ENCODE measurements around the gene CACNA2D4. TPM values are rescaled to one million over a fixed set of nuclear protein-coding genes. Genes with fewer than 3 reads are reported as not detected.

Gene CACNA2D4
- total and polyA plus RNA-seq, 2 donors (not counting 3 experiments of a cell fraction or from before 2014, with no cell fraction given): 0.58 to 0.73 TPM

DNA sequence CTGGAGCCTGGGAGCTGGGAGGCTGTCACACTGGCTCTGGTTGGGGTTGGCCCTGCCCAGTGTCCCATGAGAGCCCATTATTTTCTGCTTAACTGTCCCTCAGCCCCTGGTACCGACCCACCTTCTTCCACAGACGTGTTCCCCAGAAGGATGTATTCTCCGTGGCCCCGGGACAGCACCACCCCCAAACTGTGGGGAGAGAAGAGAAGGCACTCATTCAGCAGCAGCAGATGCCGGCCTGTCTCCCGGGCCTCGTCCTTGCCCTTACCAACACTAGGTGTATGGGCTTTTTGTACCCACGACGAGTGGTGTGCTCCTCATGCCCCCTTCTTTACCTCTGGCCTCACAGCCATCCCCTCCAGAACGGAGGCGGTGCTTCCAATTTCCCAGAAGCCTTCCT, 60.0 kb downstream of the CACNA2D4 start:
- no peaks in the 10 kb centered on the region for H3K9me1 ChIP-seq (replicated peaks; ENCODE audit: control insufficient read depth, extremely low read depth, insufficient read depth, low read length)
- FAIRE-seq (no peak), DNase-seq (ENCODE audit: low read depth, low spot score) (no peak)
- no peaks in the 10 kb centered on the region for H4K20me1 ChIP-seq (replicated peaks; ENCODE audit: control insufficient read depth, extremely low read depth, insufficient read depth, low read length)
- no peaks in the 10 kb centered on the region for H3K9me3 ChIP-seq (replicated peaks; ENCODE audit: control insufficient read depth, insufficient read depth, low read length)
- H3K27ac ChIP-seq (ENCODE audit: insufficient read depth, low read depth, low read length): no peak overlapping the region
- intact Hi-C loops (cut with micrococcal nuclease): no loop called here
- ChIA-PET POLR2A (no interaction called here), CTCF (no interaction called here)
- H3K79me2 ChIP-seq (ENCODE audit: control insufficient read depth, insufficient read depth, low read length): no peaks in the 10 kb centered on the region
- no peaks in the 10 kb centered on the region for H3K36me3 ChIP-seq (ENCODE audit: control insufficient read depth in 2 of 2, extremely low read depth in 1 of 2, insufficient read depth in 2 of 2, low read length in 2 of 2)
- no peak overlapping the region for H3K4me3 ChIP-seq (replicated peaks in 1 of 3; ENCODE audit: insufficient read depth in 1 of 3, low read depth in 1 of 3, low read length in 3 of 3)
- no peak for TF ChIP-seq JUN (IDR thresholded peaks at IDR 0.05; ENCODE audit: borderline replicate concordance, insufficient read depth, insufficient read length, low read depth)
- BruUV-seq (replicated peaks): no TSS peak
- no peak overlapping the region for H2AFZ ChIP-seq (ENCODE audit: low read depth, low read length)
- H3K4me1 ChIP-seq (ENCODE audit: control insufficient read depth, extremely low read depth, insufficient read depth, low read length): no peaks in the 10 kb centered on the region
- dilution Hi-C loops (cut with MboI; ENCODE audit: extremely low pct_ligation_motif_present, low sequenced_read_pairs): no loop called here
- no peak overlapping the region for H3K4me2 ChIP-seq (ENCODE audit: insufficient read depth, low read length)
- H3K27me3 ChIP-seq (ENCODE audit: control insufficient read depth in 2 of 2, insufficient read depth in 2 of 2, low read length in 2 of 2): no peaks in the 10 kb centered on the region
- no peak overlapping the region for H3K9ac ChIP-seq (replicated peaks; ENCODE audit: extremely low read depth, insufficient read depth, low read length)

DNA sequence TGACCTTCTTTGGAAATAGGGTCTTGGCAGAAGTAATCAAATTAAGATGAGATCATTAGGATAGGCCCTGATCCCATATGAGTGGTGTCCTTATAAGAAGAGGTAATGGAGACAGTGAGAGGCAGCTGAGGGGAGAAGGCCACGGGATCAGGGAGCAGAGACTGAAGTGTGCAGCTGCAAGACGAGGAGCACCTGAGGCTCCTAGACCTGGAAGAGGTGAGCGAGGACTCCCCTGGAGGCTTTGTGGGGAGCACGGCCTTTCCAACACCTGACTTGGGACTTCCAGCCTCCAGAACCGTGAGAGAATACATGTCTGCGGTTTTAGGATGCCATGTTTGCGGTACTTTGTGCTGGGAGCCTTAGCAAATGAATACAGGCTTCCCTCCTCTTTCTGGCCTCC, 60.6 kb downstream of the CACNA2D4 start:
- TF ChIP-seq EZH2 (IDR thresholded peaks at IDR 0.05; ENCODE audit: borderline replicate concordance, low read depth, low read length, severe bottlenecking): no peak
- TF ChIP-seq, protein P1, sequence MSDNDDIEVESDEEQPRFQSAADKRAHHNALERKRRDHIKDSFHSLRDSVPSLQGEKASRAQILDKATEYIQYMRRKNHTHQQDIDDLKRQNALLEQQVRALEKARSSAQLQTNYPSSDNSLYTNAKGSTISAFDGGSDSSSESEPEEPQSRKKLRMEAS (IDR thresholded peaks at IDR 0.05; ENCODE audit: insufficient read depth, insufficient read length): no peak
- no peak for TF ChIP-seq POLR2AphosphoS5 (IDR thresholded peaks at IDR 0.05; ENCODE audit: insufficient read depth, low read depth, low read length)
- dilution Hi-C loops (cut with MboI; ENCODE audit: extremely low pct_ligation_motif_present, low sequenced_read_pairs): no loop called here
- H3K27ac ChIP-seq (ENCODE audit: insufficient read depth, low read depth, low read length): no peak overlapping the region
- no peaks in the 10 kb centered on the region for H3K27me3 ChIP-seq (ENCODE audit: control insufficient read depth in 2 of 2, insufficient read depth in 2 of 2, low read length in 2 of 2)
- no peak overlapping the region for H3K4me3 ChIP-seq (replicated peaks in 1 of 3; ENCODE audit: insufficient read depth in 1 of 3, low read depth in 1 of 3, low read length in 3 of 3)
- no peaks in the 10 kb centered on the region for H4K20me1 ChIP-seq (replicated peaks; ENCODE audit: control insufficient read depth, extremely low read depth, insufficient read depth, low read length)
- DNase-seq (ENCODE audit: low read depth, low spot score) (no peak), FAIRE-seq (no peak)
- CTCF ChIA-PET: no interaction called here
- no peak overlapping the region for H3K4me2 ChIP-seq (ENCODE audit: insufficient read depth, low read length)
- H3K4me1 ChIP-seq (ENCODE audit: control insufficient read depth, extremely low read depth, insufficient read depth, low read length): no peaks in the 10 kb centered on the region
- H3K36me3 ChIP-seq (ENCODE audit: control insufficient read depth in 2 of 2, extremely low read depth in 1 of 2, insufficient read depth in 2 of 2, low read length in 2 of 2): no peaks in the 10 kb centered on the region
- H3K79me2 ChIP-seq (ENCODE audit: control insufficient read depth, insufficient read depth, low read length): no peaks in the 10 kb centered on the region
- H2AFZ ChIP-seq (ENCODE audit: low read depth, low read length): no peak overlapping the region
- no peaks in the 10 kb centered on the region for H3K9me1 ChIP-seq (replicated peaks; ENCODE audit: control insufficient read depth, extremely low read depth, insufficient read depth, low read length)
- no TSS peak for BruUV-seq (replicated peaks)
- POLR2A ChIA-PET: no interaction called here
- no peaks in the 10 kb centered on the region for H3K9me3 ChIP-seq (replicated peaks; ENCODE audit: control insufficient read depth, insufficient read depth, low read length)
- intact Hi-C loops (cut with micrococcal nuclease): no loop called here
- H3K9ac ChIP-seq (replicated peaks; ENCODE audit: extremely low read depth, insufficient read depth, low read length): no peak overlapping the region

Measured in endothelial cell of umbilical vein (primary cell).